Ureter (tissue), 1 donor: ENCODE results near the gene ARMC2. TPM values are rescaled to one million over a fixed set of nuclear protein-coding genes. Genes with fewer than 3 reads are reported as not detected.

Source experiments
- DNase-seq: peaks from one replicate; pipeline ENCODE4 v3.0.0-alpha.2; 2020; ENCODE audit warnings: low spot score
- total RNA-seq: library from RNA; stranded (reverse); gene quantifications from one replicate; pipeline ENCODE4 v1.2.4, GENCODE V29; 2023
- donor health status: DM: yes; HTN: yes; CAD: no.

ARMC2 gene
- total RNA-seq, 1 donor from 2014 or later: 10.9 TPM

GRCh38 chr6:109015176-109015575, 167.0 kb downstream of the ARMC2 start:
- DNase-seq: no peak

GRCh38 chr6:109019911-109020310, 171.7 kb downstream of the ARMC2 start:
- DNase-seq: no peak

- DNase-seq: no peak
These were observed 173.6 kb downstream of the ARMC2 start for GRCh38 chr6:109021870-109022269.

- DNase-seq: no peak
These were observed 175.2 kb downstream of the ARMC2 start for GRCh38 chr6:109023356-109023925.

Other genes with a start within 250 kb of the ARMC2 start
- 40.9 TPM for gene SESN1, start 246.4 kb downstream of the ARMC2 start, total RNA-seq
- 11.5 TPM for gene CEP57L1, start 247.1 kb downstream of the ARMC2 start, total RNA-seq